GM19324 (cell line): ENCODE measurements around the gene DMTF1.
"Not testable (repeated sequence)": the region's sequence is repeated elsewhere in the genome, so short reads cannot be mapped to it uniquely, and the experiment has no call there.

ENCODE experiments used
- ATAC-seq: cut with Tn5 transposase; IDR thresholded peaks from one replicate; pipeline ENCODE4 v1.9.1; 2021; ENCODE audit warnings: mild to moderate bottlenecking, moderate library complexity; ENCODE audit not compliant: unreplicated experiment, low FRiP score

The DMTF1 gene

DNA sequence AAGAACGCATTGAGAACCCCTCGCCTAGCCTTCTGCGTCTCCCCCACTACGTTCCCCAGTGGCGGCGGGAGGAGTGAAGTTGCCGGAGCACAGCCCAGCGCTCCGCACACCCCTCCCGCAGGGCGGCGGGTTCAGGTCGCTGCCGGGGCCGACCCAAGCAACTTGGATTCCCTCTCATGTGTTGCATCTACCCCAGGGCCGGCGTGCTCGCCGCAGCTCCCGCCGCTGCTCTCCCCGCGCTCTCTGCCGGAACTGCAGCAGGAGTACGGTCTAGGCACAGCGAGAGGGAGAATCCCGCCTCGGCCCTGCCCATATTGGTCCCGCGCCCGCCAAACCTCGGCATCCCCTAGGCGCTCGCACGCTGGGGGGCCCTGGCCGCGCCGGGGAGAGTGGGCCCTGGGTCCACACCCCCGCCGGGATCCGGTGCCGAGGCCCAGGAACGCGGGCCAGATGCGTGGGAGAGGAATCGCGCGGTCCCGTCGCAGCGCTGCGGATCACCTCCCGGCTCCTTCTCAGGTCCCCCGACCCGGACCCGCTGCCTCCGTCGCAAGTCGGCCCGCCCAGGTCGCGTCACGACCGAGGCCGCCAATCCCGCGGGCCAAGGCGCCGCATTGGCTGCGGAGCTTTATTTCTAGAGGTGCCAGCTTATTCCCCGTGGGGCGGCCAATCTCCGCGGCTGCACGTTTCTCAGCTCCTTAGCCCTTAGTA, 67.9 kb downstream of the DMTF1 start:
- ATAC-seq = peak; percentile 49

GRCh38 chr7:87220734-87221215, 68.5 kb downstream of the DMTF1 start:
- no peak for ATAC-seq

GRCh38 chr7:87223666-87224065, 71.4 kb downstream of the DMTF1 start:
- no peak for ATAC-seq

DNA sequence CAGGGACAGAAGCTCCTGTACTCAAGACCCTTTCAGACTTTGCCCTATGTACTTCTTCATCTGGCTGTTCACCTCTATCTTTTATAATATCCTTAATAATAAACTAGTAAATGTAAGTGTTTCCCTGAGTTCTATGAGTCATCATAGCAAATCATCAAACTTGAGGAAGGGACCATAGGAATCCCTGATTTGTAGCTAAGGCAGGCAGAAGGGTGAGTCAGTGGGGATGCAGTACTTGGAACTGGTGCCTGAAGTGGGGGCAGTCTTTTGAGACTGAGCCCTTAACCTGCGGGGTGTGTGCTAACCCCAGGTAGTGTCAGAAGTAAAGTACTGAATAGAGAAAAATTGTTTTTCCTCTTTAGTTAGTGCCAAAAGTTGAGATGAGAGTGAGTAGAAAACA, 73.4 kb downstream of the DMTF1 start:
- ATAC-seq = no peak

DNA sequence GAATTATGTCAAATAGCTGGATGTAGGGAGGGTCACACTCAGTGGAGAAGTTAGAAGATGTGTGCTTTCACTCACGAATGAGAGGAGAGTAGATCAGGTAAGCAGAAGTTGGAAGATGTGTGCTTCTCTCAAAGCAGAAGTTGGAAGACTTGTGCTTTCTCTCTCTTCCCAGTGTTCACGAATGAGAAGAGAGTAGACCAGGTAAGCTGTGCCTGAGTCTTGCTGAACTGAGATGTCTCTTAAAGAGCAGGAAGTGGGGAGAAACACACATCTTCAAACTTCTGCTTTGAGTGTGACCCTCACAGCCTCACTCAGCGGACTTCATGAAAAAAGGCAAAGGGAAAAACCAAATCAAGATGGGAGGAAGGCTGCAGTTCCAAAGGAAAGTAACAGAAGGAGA, 74.2 kb downstream of the DMTF1 start:
- ATAC-seq = no peak

GRCh38 chr7:87231258-87231657, 79.0 kb downstream of the DMTF1 start:
- no peak for ATAC-seq

DNA sequence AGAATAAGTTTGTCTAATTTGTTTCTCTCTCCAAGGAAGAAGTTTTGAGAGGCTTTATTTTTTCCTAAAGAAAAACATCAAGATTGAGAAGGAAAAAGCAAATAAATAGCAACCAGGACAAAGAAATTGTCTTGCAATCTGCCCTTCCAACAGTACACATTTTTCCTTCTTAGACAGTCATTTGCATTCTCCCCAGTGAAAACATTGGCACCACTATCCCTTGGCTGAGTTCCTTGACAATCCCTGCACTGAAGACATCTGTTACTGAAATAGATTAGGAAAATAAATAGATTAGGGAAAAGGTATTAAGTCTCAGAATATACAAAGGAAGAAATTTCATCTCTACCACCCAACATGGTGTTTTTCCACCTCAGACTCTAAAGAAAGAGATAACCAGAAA, 79.5 kb downstream of the DMTF1 start:
- no peak for ATAC-seq

DNA sequence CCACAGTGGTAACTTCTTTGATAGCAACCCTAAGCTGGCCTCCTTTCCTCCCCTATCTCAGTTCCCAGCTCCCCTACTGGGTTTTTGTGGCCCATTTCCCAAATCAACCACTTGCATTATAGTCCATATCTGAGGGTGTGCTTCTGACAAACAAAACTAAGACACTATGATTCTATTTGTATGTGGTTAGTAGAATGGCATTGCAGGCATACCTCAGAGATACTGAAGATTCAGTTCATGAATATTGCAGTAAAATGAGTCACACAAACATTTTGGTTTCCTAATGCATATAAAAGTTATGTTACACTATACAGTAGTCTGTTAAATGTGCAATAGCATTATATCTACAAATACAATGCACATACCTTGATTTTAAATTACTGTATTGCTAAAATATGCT, 82.7 kb downstream of the DMTF1 start:
- no peak for ATAC-seq

GRCh38 chr7:87238464-87239051, 86.3 kb downstream of the DMTF1 start:
- ATAC-seq = not testable (repeated sequence)

DNA sequence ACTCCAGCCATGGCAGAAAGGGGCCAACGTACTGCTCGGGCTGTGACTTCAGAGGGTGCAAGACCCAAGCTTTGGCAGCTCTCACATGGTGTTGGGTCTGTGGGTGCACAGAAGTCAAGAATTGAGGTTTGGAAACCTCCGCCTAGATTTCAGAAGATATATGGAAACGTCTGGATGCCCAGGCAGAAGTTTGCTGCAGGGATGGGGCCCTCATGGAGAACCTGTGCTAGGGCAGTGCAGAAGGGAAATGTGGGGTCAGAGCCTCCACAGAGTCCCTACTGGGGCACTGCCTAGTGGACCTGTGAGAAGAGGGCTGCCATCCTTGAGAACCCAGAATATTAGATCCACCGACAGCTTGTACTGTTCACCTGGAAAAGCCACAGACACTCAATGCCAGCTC, 93.4 kb downstream of the DMTF1 start:
- not testable (repeated sequence) for ATAC-seq
